ENCODE measurements around the gene CAMK1D.

CAMK1D gene

GRCh38 chr10:12369982-12370381 lies 20.6 kb downstream of the CAMK1D start:
- in situ Hi-C loops (cut with HindIII; ENCODE audit: low sequenced_read_pairs) = no loop called here

GRCh38 chr10:12372846-12373245 lies 23.5 kb downstream of the CAMK1D start:
- in situ Hi-C loops (cut with HindIII; ENCODE audit: low sequenced_read_pairs) = no loop called here

GRCh38 chr10:12375076-12375504 lies 25.7 kb downstream of the CAMK1D start:
- in situ Hi-C loops (cut with HindIII; ENCODE audit: low sequenced_read_pairs) = no loop called here

- in situ Hi-C loops (cut with HindIII; ENCODE audit: low sequenced_read_pairs) = no loop called here
Measured at GRCh38 chr10:12376211-12376610, 26.9 kb downstream of the CAMK1D start.

GRCh38 chr10:12377658-12378290 lies 28.4 kb downstream of the CAMK1D start:
- in situ Hi-C loops (cut with HindIII; ENCODE audit: low sequenced_read_pairs) = no loop called here

GRCh38 chr10:12380999-12381398 lies 31.7 kb downstream of the CAMK1D start:
- in situ Hi-C loops (cut with HindIII; ENCODE audit: low sequenced_read_pairs) = no loop called here

- in situ Hi-C loops (cut with HindIII; ENCODE audit: low sequenced_read_pairs) = no loop called here
Measured at GRCh38 chr10:12381536-12382156, 32.3 kb downstream of the CAMK1D start.

GRCh38 chr10:12382157-12382548 lies 32.8 kb downstream of the CAMK1D start:
- in situ Hi-C loops (cut with HindIII; ENCODE audit: low sequenced_read_pairs) = no loop called here

- in situ Hi-C loops (cut with HindIII; ENCODE audit: low sequenced_read_pairs) = no loop called here
Measured at GRCh38 chr10:12382956-12383531, 33.7 kb downstream of the CAMK1D start.

GRCh38 chr10:12384906-12385305 lies 35.6 kb downstream of the CAMK1D start:
- in situ Hi-C loops (cut with HindIII; ENCODE audit: low sequenced_read_pairs) = no loop called here

- in situ Hi-C loops (cut with HindIII; ENCODE audit: low sequenced_read_pairs) = no loop called here
Measured at GRCh38 chr10:12387561-12388210, 38.3 kb downstream of the CAMK1D start.

- in situ Hi-C loops (cut with HindIII; ENCODE audit: low sequenced_read_pairs) = no loop called here
Measured at GRCh38 chr10:12388671-12389070, 39.3 kb downstream of the CAMK1D start.

GRCh38 chr10:12389154-12389734 lies 39.9 kb downstream of the CAMK1D start:
- in situ Hi-C loops (cut with HindIII; ENCODE audit: low sequenced_read_pairs) = no loop called here

- in situ Hi-C loops (cut with HindIII; ENCODE audit: low sequenced_read_pairs) = no loop called here
Measured at GRCh38 chr10:12390733-12391132, 41.4 kb downstream of the CAMK1D start.

- in situ Hi-C loops (cut with HindIII; ENCODE audit: low sequenced_read_pairs) = no loop called here
Measured at GRCh38 chr10:12391206-12391605, 41.9 kb downstream of the CAMK1D start.

- in situ Hi-C loops (cut with HindIII; ENCODE audit: low sequenced_read_pairs) = no loop called here
Measured at GRCh38 chr10:12393831-12394230, 44.5 kb downstream of the CAMK1D start.

GRCh38 chr10:12394241-12395033 lies 45.1 kb downstream of the CAMK1D start:
- in situ Hi-C loops (cut with HindIII; ENCODE audit: low sequenced_read_pairs) = no loop called here

GRCh38 chr10:12396093-12396492 lies 46.7 kb downstream of the CAMK1D start:
- in situ Hi-C loops (cut with HindIII; ENCODE audit: low sequenced_read_pairs) = no loop called here

- in situ Hi-C loops (cut with HindIII; ENCODE audit: low sequenced_read_pairs) = no loop called here
Measured at GRCh38 chr10:12396567-12396966, 47.2 kb downstream of the CAMK1D start.

- in situ Hi-C loops (cut with HindIII; ENCODE audit: low sequenced_read_pairs) = no loop called here
Measured at GRCh38 chr10:12397147-12397896, 48.0 kb downstream of the CAMK1D start.

Data from DLD1 (cell line).